IMR-90 (cell line): Measurements from ENCODE around the gene PHKA1.

Experiments used
- CTCF ChIP-seq: conservative IDR thresholded peaks from 2 replicates; pipeline ENCODE4 v1.5.1; 2012; ENCODE audit warnings: mild to moderate bottlenecking, low read depth, low read length, improper control_type of control experiment
- POLR2A ChIP-seq: IDR thresholded peaks from 2 replicates; pipeline ENCODE4 v1.6.1; 2012; ENCODE audit warnings: mild to moderate bottlenecking, low read depth, low read length
- RAD21 ChIP-seq: IDR thresholded peaks from 2 replicates; pipeline ENCODE4 v1.6.1; 2012; ENCODE audit warnings: low read length, improper control_type of control experiment
- RCOR1 ChIP-seq: IDR thresholded peaks from 2 replicates; pipeline ENCODE4 v1.6.1; 2012; ENCODE audit warnings: mild to moderate bottlenecking, low read length, improper control_type of control experiment; ENCODE audit not compliant: insufficient replicate concordance
- RFX5 ChIP-seq: IDR thresholded peaks from 2 replicates; pipeline ENCODE4 v1.8.0; 2012; ENCODE audit warnings: low read depth, mild to moderate bottlenecking, low read length, moderate library complexity
- TF ChIP-seq, protein P1 (sequence below): fragments of 150-350 bp; IDR thresholded peaks from 2 replicates; pipeline ENCODE4 v1.6.1; 2017; ENCODE audit warnings: mild to moderate bottlenecking, antibody characterized with exemption, low read length, low read depth

DNA sequence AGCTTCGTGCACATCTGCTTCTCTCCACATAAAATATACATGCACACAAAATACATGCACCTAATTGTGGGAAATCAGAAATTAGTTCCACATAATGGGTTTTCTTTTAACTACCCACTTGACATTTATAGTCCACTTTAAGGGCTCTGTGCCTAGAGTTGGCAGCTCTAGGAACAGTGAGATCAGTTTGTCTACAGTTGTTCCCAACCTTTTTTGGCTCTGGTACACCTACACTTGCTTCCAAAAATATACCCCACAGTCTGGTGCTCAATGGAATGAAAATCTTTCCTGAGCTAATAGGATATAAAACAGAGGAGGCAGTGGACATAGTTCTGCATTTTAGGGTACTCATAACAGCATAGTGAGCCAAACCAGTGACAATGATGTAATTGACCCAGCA lies 177.6 kb downstream of the PHKA1 start:
- no peak for TF ChIP-seq CTCF
- no peak for TF ChIP-seq POLR2A
- TF ChIP-seq RCOR1: no peak
- TF ChIP-seq, protein P1, sequence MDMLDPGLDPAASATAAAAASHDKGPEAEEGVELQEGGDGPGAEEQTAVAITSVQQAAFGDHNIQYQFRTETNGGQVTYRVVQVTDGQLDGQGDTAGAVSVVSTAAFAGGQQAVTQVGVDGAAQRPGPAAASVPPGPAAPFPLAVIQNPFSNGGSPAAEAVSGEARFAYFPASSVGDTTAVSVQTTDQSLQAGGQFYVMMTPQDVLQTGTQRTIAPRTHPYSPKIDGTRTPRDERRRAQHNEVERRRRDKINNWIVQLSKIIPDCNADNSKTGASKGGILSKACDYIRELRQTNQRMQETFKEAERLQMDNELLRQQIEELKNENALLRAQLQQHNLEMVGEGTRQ: no peak
- TF ChIP-seq RAD21: no peak
- no peak for TF ChIP-seq RFX5
